ENCODE data around the gene SIVA1. TPM values are rescaled to one million over a fixed set of nuclear protein-coding genes. Genes with fewer than 3 reads are reported as not detected.

SIVA1 gene
- total RNA-seq, 4 donors from 2014 or later, result 189 to 397 (median 203) TPM

- H3K36me3 ChIP-seq, result peaks cover 0 to 4% (median 2%) of the 10 kb centered on the region in 4 donors
- H3K4me3 ChIP-seq, result no peak overlapping the region
- H3K9me3 ChIP-seq, result no peaks in the 10 kb centered on the region
- no peak for TF ChIP-seq CTCF (IDR thresholded peaks at IDR 0.05)
- TF ChIP-seq EP300 (IDR thresholded peaks at IDR 0.05; ENCODE audit: low read depth), result no peak
- TF ChIP-seq POLR2AphosphoS5 (IDR thresholded peaks at IDR 0.05), result no peak
- TF ChIP-seq POLR2A (IDR thresholded peaks at IDR 0.05), result no peak
- no peak overlapping the region for H3K27ac ChIP-seq
- no peaks in the 10 kb centered on the region for H3K27me3 ChIP-seq
- H3K4me1 ChIP-seq, result peaks cover 0 to 10% (median 7%) of the 10 kb centered on the region in 4 donors
- no peak for DNase-seq
- in situ Hi-C loops (cut with MboI; ENCODE audit: low pct_ligation_motif_present in 1 of 4, low pct_unique_long_range_greater_than_20kb in 1 of 4, low sequenced_read_pairs in 3 of 4) (loop anchor here (5.0 to 10.0 kb wide), 2 partner anchors 55 to 58 kb away; no protein-coding TSS in a partner anchor), intact Hi-C loops (cut with DNase I; ENCODE audit: low total_unique reads) (loop anchor here (5.0 kb wide), 1 partner anchor 60 kb away; no protein-coding TSS in a partner anchor)
- 92 to 93% methylated on average over 5 to 15 of the region's 15 CpGs for WGBS, 2 donors (ENCODE audit: low coverage in 1 of 2)
Observed at GRCh38 chr14:104766863-104767633, 14.1 kb downstream of the SIVA1 start.

- in situ Hi-C loops (cut with MboI; ENCODE audit: low pct_ligation_motif_present in 1 of 4, low pct_unique_long_range_greater_than_20kb in 1 of 4, low sequenced_read_pairs in 3 of 4), result loop anchor here (5.0 to 10.0 kb wide), 2 partner anchors 55 to 57 kb away; no protein-coding TSS in a partner anchor
- H3K27ac ChIP-seq, result no peak overlapping the region
- 80% methylated on average over 5 of the region's 5 CpGs; no CpG with 5 or more reads in 1 of the 2 donors for WGBS, 2 donors (ENCODE audit: low coverage in 1 of 2)
Observed at GRCh38 chr14:104767634-104767918, 14.6 kb downstream of the SIVA1 start.

GRCh38 chr14:104768437-104769323 is 15.7 kb downstream of the SIVA1 start:
- peak overlapping the region in 3 of 4 donors; percentile 18 to 36 (median 19) for H3K27ac ChIP-seq
- intact Hi-C loops (cut with DNase I; ENCODE audit: low total_unique reads), result loop anchor here (5.0 kb wide), 1 partner anchor 59 kb away; no protein-coding TSS in a partner anchor
- H3K36me3 ChIP-seq, result peaks cover 0 to 14% (median 4%) of the 10 kb centered on the region in 4 donors
- H3K27me3 ChIP-seq, result no peaks in the 10 kb centered on the region
- peaks cover 0 to 10% (median 7%) of the 10 kb centered on the region in 4 donors for H3K4me1 ChIP-seq
- H3K9me3 ChIP-seq, result no peaks in the 10 kb centered on the region
- in situ Hi-C loops (cut with MboI; ENCODE audit: low pct_ligation_motif_present in 1 of 4, low pct_unique_long_range_greater_than_20kb in 1 of 4, low sequenced_read_pairs in 3 of 4), result loop anchor here (5.0 to 10.0 kb wide), 2 partner anchors 54 to 56 kb away; no protein-coding TSS in a partner anchor
- peak; percentile 93 for DNase-seq
- no peak overlapping the region for H3K4me3 ChIP-seq
- TF ChIP-seq EP300 (IDR thresholded peaks at IDR 0.05; ENCODE audit: low read depth) (no peak), POLR2AphosphoS5 (IDR thresholded peaks at IDR 0.05) (no peak), POLR2A (IDR thresholded peaks at IDR 0.05) (no peak), CTCF (IDR thresholded peaks at IDR 0.05) (peak; percentile 83 to 97 (median 90))
- WGBS, 2 donors (ENCODE audit: low coverage in 1 of 2), result 16% methylated on average over 17 of the region's 25 CpGs; no CpG with 5 or more reads in 1 of the 2 donors

More at GRCh38 chr14:104767634-104767918, 14.6 kb downstream of the SIVA1 start:
- no peak overlapping the region for H3K4me3 ChIP-seq
- TF ChIP-seq POLR2AphosphoS5 (IDR thresholded peaks at IDR 0.05) (no peak), EP300 (IDR thresholded peaks at IDR 0.05; ENCODE audit: low read depth) (no peak), CTCF (IDR thresholded peaks at IDR 0.05) (no peak), POLR2A (IDR thresholded peaks at IDR 0.05) (no peak)
- H3K9me3 ChIP-seq, result no peaks in the 10 kb centered on the region
- no peak for DNase-seq
- no peaks in the 10 kb centered on the region for H3K27me3 ChIP-seq
- peaks cover 0 to 10% (median 7%) of the 10 kb centered on the region in 4 donors for H3K4me1 ChIP-seq
- H3K36me3 ChIP-seq, result peaks cover 0 to 9% (median 4%) of the 10 kb centered on the region in 4 donors
- intact Hi-C loops (cut with DNase I; ENCODE audit: low total_unique reads), result loop anchor here (5.0 kb wide), 1 partner anchor 60 kb away; no protein-coding TSS in a partner anchor

All from transverse colon (tissue), 4 donors.